HG03575 (cell line): ENCODE measurements around the gene PTCH2.

Experiments
- ATAC-seq: cut with Tn5 transposase; IDR thresholded peaks from one replicate; pipeline ENCODE4 v1.9.1; 2021; ENCODE audit not compliant: unreplicated experiment, insufficient number of reproducible peaks, low FRiP score; ENCODE audit errors: extremely low read depth

Gene PTCH2

GRCh38 chr1:44842862-44843655 is at the start of gene PTCH2:
Gene PTCH2, minus strand, starts transcription at chr1:44843253. Its CDS starts 321 bp downstream, at chr1:44842932.
- no peak for ATAC-seq

GRCh38 chr1:44890007-44890406 is 47.0 kb upstream of the PTCH2 start:
- ATAC-seq = no peak

GRCh38 chr1:44885406-44885805 is 42.4 kb upstream of the PTCH2 start:
- ATAC-seq = no peak

GRCh38 chr1:44884746-44885145 is 41.7 kb upstream of the PTCH2 start:
- ATAC-seq = no peak

- no peak for ATAC-seq
Measured at GRCh38 chr1:44881011-44881632, 38.1 kb upstream of the PTCH2 start.

GRCh38 chr1:44874155-44874554 is 31.1 kb upstream of the PTCH2 start:
- no peak for ATAC-seq

- no peak for ATAC-seq
Measured at GRCh38 chr1:44870096-44870495, 27.0 kb upstream of the PTCH2 start.

GRCh38 chr1:44867801-44868200 is 24.7 kb upstream of the PTCH2 start:
- no peak for ATAC-seq

GRCh38 chr1:44862829-44863401 is 19.9 kb upstream of the PTCH2 start:
- no peak for ATAC-seq

- ATAC-seq = no peak
Measured at GRCh38 chr1:44860891-44861425, 17.9 kb upstream of the PTCH2 start.

- no peak for ATAC-seq
Measured at GRCh38 chr1:44860331-44860730, 17.3 kb upstream of the PTCH2 start.

GRCh38 chr1:44857446-44857845 is 14.4 kb upstream of the PTCH2 start:
- no peak for ATAC-seq

- no peak for ATAC-seq
Measured at GRCh38 chr1:44855742-44856141, 12.7 kb upstream of the PTCH2 start.

- ATAC-seq = no peak
Measured at GRCh38 chr1:44854970-44855369, 11.9 kb upstream of the PTCH2 start.

- no peak for ATAC-seq
Measured at GRCh38 chr1:44853201-44853600, 10.1 kb upstream of the PTCH2 start.

- ATAC-seq = no peak
Measured at GRCh38 chr1:44851308-44851707, 8.3 kb upstream of the PTCH2 start.

GRCh38 chr1:44849575-44850132 is 6.6 kb upstream of the PTCH2 start:
- no peak for ATAC-seq

- no peak for ATAC-seq
Measured at GRCh38 chr1:44848456-44849181, 5.6 kb upstream of the PTCH2 start.

GRCh38 chr1:44847845-44848244 is 4.8 kb upstream of the PTCH2 start:
- ATAC-seq = no peak
